GM19463 (cell line): ENCODE results near the gene GTF2A2.
"Not testable (repeated sequence)": the region's sequence is repeated elsewhere in the genome, so short reads cannot be mapped to it uniquely, and the experiment has no call there.

Experiments
- ATAC-seq: cut with Tn5 transposase; IDR thresholded peaks from one replicate; pipeline ENCODE4 v1.9.1; 2021; ENCODE audit warnings: mild to moderate bottlenecking, moderate library complexity; ENCODE audit not compliant: unreplicated experiment

GTF2A2 gene

GRCh38 chr15:59656897-59657634, at the start of gene GTF2A2:
Gene GTF2A2, minus strand, starts transcription at chr15:59657515. Its CDS starts 5,238 bp downstream, at chr15:59652277.
- peak; percentile 100 for ATAC-seq

GRCh38 chr15:59703979-59704796, 46.9 kb upstream of the GTF2A2 start:
- no peak for ATAC-seq

DNA sequence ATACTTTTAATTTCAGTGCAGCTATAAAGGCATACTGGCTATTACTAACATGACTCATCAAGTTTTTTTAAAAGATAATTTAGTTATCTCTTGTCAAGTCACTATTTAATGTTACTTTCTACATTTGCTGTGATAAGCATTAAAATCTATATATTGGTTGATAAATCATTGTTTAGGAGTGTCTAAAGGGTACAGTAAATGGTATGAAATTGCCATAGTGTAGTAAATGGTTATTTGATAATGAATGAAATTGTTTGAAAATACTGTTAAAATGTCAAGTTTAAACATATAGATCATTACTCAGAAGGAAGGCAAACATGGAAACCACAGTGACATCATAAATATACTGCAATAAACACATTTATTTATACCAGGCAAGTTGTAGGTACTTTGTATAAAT, 45.0 kb upstream of the GTF2A2 start:
- no peak for ATAC-seq

DNA sequence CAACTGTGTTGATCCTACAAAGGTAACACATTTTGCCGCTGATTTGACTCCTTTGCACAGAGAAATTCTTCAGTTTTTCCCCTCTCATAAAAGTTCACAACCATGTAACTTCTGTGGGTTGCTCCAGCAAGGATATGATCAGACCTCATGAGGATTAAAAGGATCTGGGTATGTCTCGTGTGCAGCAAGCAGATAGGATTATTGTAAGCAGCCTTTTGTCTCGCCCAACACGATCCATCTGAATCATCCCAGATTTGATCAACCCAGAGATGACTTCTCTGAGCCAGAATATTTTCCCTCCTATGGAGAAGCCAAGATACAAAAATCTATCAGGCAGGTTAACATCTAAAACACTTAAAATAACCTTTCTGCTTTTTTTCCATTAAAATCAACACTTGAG, 44.6 kb upstream of the GTF2A2 start:
- ATAC-seq: no peak

- ATAC-seq: no peak
Observed at GRCh38 chr15:59699810-59700431, 42.6 kb upstream of the GTF2A2 start.

- not testable (repeated sequence) for ATAC-seq
Observed at GRCh38 chr15:59698065-59698464, 40.8 kb upstream of the GTF2A2 start.

GRCh38 chr15:59696332-59696731, 39.0 kb upstream of the GTF2A2 start:
- ATAC-seq: no peak

DNA sequence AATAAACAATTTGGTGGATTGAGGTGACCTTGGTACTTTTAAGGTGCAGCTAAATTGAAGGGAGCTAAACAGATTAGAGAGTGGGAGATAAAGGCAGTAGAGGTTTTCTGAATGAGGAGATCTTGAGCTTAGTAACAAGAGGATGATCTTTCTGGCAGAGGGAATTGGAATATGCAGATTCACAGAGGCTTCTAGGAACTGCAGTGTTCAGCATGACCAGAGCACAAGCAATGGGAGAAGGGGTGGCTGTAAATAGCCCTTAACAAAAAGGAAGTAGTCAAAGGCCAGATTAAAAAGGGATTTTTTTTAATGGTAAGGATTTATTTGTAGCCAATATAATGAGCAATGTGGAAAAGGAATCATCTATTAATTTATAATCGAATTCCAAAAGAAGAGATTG, 37.5 kb upstream of the GTF2A2 start:
- no peak for ATAC-seq

- no peak for ATAC-seq
Observed at GRCh38 chr15:59691194-59691805, 34.0 kb upstream of the GTF2A2 start.

GRCh38 chr15:59689626-59690236, 32.4 kb upstream of the GTF2A2 start:
- no peak for ATAC-seq

- peak; percentile 83 for ATAC-seq
Observed at GRCh38 chr15:59688782-59689625, 31.7 kb upstream of the GTF2A2 start, which contains the start of gene BNIP2. Gene BNIP2, minus strand, starts transcription at chr15:59689320. Its CDS starts 6,863 bp downstream, at chr15:59682457.

DNA sequence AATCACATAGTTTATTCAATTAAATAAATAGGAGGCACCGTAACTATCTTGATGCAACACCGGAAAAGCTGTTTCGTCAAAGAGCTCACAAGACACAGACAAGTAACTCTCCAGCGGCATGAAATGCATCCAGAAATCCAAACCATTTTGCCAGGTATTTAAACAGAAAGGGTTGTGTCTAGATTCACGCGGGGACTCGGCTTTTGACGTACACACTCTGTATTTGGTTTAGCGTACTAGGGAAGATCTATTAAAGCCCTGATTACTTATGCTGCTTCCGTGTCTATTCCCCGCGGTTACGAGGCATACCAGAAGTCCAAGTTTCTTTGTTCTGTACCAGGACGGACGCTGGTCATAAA, 31.1 kb upstream of the GTF2A2 start:
- no peak for ATAC-seq

- ATAC-seq: no peak
Observed at GRCh38 chr15:59687836-59688235, 30.5 kb upstream of the GTF2A2 start.

DNA sequence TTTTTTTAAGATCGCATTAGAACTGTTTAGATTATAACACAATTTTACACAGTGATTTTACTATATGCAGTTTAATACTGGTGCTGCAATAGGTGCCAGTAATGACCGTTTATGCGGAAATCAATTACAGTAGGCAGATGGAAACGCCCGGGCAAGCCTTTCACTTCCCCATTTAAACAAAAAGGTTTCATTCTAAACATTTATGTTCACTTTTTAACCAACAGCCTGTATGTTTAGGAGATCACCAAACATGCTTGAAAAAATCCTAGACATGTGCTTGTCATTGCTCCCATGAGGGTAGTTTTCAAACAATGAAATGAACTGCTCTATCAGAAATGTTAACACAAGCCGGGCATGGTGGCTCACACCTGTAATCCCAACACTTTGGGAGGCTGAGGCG, 29.1 kb upstream of the GTF2A2 start:
- ATAC-seq: no peak

DNA sequence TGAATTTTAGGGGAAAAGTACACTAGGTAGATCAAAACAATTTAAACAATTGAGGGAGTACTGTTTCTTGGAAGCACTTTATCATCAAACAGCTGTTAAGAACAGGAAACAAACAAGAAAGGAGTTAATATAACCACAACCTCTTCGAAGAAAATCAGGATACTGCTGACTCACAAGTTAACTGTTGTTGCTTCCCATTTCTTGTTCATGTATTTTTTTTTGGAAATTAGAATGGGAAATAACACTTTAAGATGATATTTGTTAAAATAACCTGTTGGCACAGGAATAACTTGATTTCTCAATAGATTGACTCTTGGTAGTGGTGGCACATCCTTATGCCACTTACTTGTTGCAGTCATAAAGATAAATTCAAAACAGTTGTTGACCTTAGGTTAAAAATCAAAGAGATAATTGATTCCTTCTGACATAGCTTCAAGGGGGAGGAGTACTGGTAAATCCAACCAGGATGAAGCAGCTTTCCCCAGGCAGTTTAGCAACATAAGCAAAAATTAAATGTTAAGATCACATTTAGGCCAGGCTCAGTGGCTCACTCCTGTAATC, 28.5 kb upstream of the GTF2A2 start:
- no peak for ATAC-seq

DNA sequence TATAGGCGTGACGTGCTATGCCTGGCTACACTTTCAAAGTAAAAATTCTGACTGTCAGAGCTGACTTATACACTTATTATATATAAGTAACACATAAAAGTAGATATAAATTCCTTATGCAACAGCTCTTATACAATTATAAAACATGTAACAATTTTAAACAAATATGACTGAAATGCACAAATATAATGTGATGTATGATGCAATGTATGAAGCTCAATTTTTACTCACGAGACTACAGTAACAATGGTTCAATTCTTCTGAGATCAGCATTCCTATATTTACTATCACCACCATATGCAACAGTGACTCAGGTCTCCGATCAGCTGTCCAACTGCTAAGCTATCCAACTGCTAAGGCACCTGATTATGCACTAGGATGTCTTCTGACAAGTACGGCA, 23.6 kb upstream of the GTF2A2 start:
- no peak for ATAC-seq

- no peak for ATAC-seq
Observed at GRCh38 chr15:59680346-59680745, 23.0 kb upstream of the GTF2A2 start.

DNA sequence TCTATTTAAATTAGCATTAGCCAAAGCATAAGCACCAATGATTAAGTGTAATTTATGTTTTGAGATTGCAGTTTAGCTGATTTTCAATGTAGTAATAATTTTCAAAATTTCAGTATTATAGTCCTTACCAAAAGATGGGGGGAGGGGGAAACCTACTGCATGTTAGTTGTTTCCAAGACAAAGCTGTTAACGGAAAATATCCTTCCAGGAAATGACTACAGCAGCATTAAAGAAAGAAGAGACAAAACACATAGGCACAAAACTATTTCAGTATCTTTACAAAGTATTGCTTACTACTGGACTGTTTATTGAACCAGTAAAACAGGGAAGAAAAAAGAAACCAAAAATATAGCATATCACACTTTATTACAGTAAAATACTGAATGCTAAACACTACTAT, 21.3 kb upstream of the GTF2A2 start:
- no peak for ATAC-seq

DNA sequence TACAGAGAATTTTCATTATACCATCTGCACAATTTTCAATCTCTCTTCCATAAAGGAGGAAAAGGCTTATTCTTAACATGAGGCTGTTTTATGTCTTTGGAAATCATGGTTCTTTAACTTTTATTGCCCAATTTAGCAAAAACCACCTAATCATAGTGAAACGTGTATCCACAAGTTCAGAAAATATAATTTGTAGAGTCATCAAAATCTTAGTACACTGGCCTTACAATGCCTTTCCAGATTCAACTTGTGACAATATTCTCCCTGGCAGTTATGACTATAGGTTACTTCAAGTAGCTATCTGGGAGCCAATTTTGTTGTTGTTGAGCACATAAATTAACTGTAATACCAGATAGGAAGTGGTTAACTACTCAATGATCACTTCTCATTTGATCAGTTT, 20.9 kb upstream of the GTF2A2 start:
- ATAC-seq: no peak

- ATAC-seq: no peak
Observed at GRCh38 chr15:59676565-59676964, 19.2 kb upstream of the GTF2A2 start.
